Parathyroid adenoma (tissue), 2 donors: Measurements from ENCODE around the gene SLC48A1.

ENCODE experiments used
- H2AFZ ChIP-seq: fragments of 300-600 bp; sonication (generic); one replicate; pipeline ENCODE4 v1.7.0; 2017; ENCODE audit warnings: antibody characterized with exemption, mild to moderate bottlenecking
- H3K27ac ChIP-seq: fragments of 300-600 bp; sonication (generic); one replicate; pipeline ENCODE4 v1.7.0; 2017
- H3K27me3 ChIP-seq: fragments of 300-600 bp; sonication (generic); one replicate; pipeline ENCODE4 v1.7.0; 2017; ENCODE audit warnings: low read length; ENCODE audit not compliant: control insufficient read depth, insufficient read depth
- H3K36me3 ChIP-seq: fragments of 300-600 bp; sonication (generic); one replicate; pipeline ENCODE4 v1.7.0; 2017; ENCODE audit warnings: low read length; ENCODE audit not compliant: control insufficient read depth, insufficient read depth
- H3K4me1 ChIP-seq: fragments of 300-600 bp; sonication (generic); one replicate; pipeline ENCODE4 v1.7.0; 2017; ENCODE audit warnings: control low read depth
- H3K4me2 ChIP-seq: fragments of 300-600 bp; sonication (generic); one replicate; pipeline ENCODE4 v1.7.0; 2017; ENCODE audit warnings: low read length
- H3K4me3 ChIP-seq: fragments of 300-600 bp; sonication (generic); one replicate; pipeline ENCODE4 v1.7.0; 2017; ENCODE audit warnings: low read depth, low read length
- H3K79me2 ChIP-seq: fragments of 300-600 bp; sonication (generic); one replicate; pipeline ENCODE4 v1.7.0; 2017; ENCODE audit warnings: control low read depth
- H3K9ac ChIP-seq: fragments of 300-600 bp; sonication (generic); one replicate; pipeline ENCODE4 v1.7.0; 2017; ENCODE audit warnings: mild to moderate bottlenecking
- H3K9me3 ChIP-seq: fragments of 300-600 bp; sonication (generic); one replicate; pipeline ENCODE4 v1.7.0; 2017; ENCODE audit warnings: low read length; ENCODE audit not compliant: control insufficient read depth
- TF ChIP-seq, protein P1 (sequence below): fragments of 300-600 bp; sonication (generic); IDR thresholded peaks from one replicate; pipeline ENCODE4 v1.7.0; 2017; ENCODE audit warnings: antibody characterized with exemption, mild to moderate bottlenecking
- donor health status: primary hyperparathyroidism.

SLC48A1 gene

DNA sequence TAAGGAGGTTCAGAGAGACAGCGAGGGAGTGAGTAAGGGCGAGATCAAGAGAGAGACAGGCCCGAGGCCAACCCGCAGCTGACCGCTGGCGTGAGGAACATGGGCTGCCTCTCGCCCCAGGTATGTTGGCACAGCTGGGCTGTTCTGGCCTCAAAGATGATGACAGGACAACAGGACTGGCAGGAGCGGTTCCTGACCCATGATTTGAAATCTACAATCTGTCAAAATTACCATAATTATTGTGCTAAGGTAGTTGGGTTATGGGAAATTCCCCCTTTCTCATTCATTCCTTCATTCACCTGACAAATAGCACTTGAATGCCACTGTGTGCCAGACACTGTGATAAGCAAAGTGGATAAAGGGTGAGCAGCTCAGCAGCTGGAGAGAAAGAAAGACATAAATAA, 42.7 kb upstream of the SLC48A1 start:
- H3K36me3 ChIP-seq, result no peaks in the 10 kb centered on the region
- peaks cover 29% of the 10 kb centered on the region for H3K4me1 ChIP-seq
- TF ChIP-seq, protein P1, sequence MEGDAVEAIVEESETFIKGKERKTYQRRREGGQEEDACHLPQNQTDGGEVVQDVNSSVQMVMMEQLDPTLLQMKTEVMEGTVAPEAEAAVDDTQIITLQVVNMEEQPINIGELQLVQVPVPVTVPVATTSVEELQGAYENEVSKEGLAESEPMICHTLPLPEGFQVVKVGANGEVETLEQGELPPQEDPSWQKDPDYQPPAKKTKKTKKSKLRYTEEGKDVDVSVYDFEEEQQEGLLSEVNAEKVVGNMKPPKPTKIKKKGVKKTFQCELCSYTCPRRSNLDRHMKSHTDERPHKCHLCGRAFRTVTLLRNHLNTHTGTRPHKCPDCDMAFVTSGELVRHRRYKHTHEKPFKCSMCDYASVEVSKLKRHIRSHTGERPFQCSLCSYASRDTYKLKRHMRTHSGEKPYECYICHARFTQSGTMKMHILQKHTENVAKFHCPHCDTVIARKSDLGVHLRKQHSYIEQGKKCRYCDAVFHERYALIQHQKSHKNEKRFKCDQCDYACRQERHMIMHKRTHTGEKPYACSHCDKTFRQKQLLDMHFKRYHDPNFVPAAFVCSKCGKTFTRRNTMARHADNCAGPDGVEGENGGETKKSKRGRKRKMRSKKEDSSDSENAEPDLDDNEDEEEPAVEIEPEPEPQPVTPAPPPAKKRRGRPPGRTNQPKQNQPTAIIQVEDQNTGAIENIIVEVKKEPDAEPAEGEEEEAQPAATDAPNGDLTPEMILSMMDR, result no peak

DNA sequence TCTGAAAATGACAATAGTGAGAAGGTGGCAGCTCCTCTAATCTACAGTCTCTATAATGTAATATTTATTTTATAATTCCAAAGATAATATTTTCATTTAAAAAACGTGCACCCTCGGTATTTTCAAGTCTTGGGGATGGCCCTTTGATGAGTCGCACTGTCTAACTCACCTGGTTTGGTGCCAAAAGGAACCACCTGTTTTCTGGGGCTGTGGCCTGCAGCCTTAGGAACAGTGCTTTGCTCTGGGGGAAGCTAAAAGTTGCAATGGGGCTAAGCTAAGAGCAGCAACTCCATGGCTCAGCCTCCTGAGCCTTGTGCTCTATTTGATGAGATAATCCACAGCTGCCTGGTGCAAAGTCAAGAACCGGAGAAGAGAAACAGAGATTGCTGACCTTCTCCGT, 41.3 kb upstream of the SLC48A1 start:
- Histone ChIP-seq H3K27ac (no peak overlapping the region), H3K4me2 (no peak overlapping the region), H3K9me3 (no peaks in the 10 kb centered on the region), H3K27me3 (no peaks in the 10 kb centered on the region), H3K9ac (no peak overlapping the region), H3K79me2 (no peaks in the 10 kb centered on the region), H3K4me3 (no peak overlapping the region), H3K4me1 (peaks cover 41% of the 10 kb centered on the region), H3K36me3 (no peaks in the 10 kb centered on the region), H2AFZ (no peak overlapping the region)
- TF ChIP-seq, protein P1, result no peak

More for the DNA sequence above, 42.7 kb upstream of the SLC48A1 start:
- Histone ChIP-seq H3K27me3 (no peaks in the 10 kb centered on the region), H3K9ac (no peak overlapping the region), H2AFZ (peak overlapping the region; percentile 56), H3K4me2 (no peak overlapping the region), H3K27ac (peak overlapping the region; percentile 46), H3K4me3 (no peak overlapping the region), H3K79me2 (no peaks in the 10 kb centered on the region), H3K9me3 (no peaks in the 10 kb centered on the region)

DNA sequence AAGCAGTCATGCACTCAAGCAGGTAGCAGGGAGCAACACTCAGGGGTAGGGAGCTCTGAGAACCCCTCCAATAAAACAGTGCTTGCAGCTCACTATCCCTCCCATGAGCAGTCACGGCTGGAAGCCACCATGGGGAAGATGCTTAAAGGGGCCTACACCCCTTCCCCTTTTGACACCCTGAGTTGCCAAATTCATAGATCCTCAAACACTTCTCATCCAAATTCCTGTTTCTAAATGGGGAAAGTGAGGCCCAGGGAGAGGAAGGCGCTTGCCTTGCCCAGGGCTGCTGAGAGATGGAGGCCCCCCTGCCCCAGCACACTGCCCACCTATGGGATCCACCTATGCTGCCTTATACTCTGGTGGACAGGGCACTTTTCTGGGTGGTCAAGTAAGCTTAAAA, 40.5 kb upstream of the SLC48A1 start:
- TF ChIP-seq, protein P1, result no peak
- Histone ChIP-seq H3K9ac (no peak overlapping the region), H3K4me1 (peaks cover 47% of the 10 kb centered on the region), H3K27ac (no peak overlapping the region), H3K9me3 (no peaks in the 10 kb centered on the region), H3K79me2 (no peaks in the 10 kb centered on the region), H3K4me2 (no peak overlapping the region), H3K36me3 (no peaks in the 10 kb centered on the region), H3K4me3 (no peak overlapping the region), H2AFZ (no peak overlapping the region), H3K27me3 (no peaks in the 10 kb centered on the region)

DNA sequence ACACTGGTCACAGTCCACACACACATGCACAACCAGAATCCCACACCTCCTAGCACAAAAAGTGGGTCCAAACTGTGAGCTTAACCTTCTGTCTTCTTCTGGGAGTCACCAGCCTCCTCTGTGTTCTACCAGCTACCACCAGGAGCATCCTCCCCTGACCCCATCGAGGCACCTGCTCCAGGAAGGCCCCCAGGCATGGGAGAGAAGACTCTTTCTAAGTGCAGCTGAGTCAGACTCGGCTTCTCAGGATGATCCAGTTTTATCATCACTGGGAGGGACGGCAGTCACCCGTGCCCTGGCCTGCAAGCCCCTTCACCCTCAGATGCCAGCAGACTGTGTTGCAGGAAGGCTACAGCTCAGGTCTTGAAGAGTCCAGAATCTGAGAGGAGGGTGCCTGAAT, 39.9 kb upstream of the SLC48A1 start:
- H3K4me1 ChIP-seq, result peaks cover 54% of the 10 kb centered on the region

More for the DNA sequence above, 39.9 kb upstream of the SLC48A1 start:
- TF ChIP-seq, protein P1, result no peak
- no peak overlapping the region for H3K27ac ChIP-seq
- no peak overlapping the region for H3K4me3 ChIP-seq
- no peak overlapping the region for H3K9ac ChIP-seq
- H3K9me3 ChIP-seq, result no peaks in the 10 kb centered on the region
- no peaks in the 10 kb centered on the region for H3K36me3 ChIP-seq
- H3K27me3 ChIP-seq, result no peaks in the 10 kb centered on the region
- H3K79me2 ChIP-seq, result no peaks in the 10 kb centered on the region
- no peak overlapping the region for H2AFZ ChIP-seq
- H3K4me2 ChIP-seq, result no peak overlapping the region
